ENCODE results near the gene GMDS. TPM values are rescaled to one million over a fixed set of nuclear protein-coding genes. Genes with fewer than 3 reads are reported as not detected.

The GMDS gene
- total and polyA plus RNA-seq, 2 experiments from 2014 or later: 30.1 to 36.5 TPM

DNA sequence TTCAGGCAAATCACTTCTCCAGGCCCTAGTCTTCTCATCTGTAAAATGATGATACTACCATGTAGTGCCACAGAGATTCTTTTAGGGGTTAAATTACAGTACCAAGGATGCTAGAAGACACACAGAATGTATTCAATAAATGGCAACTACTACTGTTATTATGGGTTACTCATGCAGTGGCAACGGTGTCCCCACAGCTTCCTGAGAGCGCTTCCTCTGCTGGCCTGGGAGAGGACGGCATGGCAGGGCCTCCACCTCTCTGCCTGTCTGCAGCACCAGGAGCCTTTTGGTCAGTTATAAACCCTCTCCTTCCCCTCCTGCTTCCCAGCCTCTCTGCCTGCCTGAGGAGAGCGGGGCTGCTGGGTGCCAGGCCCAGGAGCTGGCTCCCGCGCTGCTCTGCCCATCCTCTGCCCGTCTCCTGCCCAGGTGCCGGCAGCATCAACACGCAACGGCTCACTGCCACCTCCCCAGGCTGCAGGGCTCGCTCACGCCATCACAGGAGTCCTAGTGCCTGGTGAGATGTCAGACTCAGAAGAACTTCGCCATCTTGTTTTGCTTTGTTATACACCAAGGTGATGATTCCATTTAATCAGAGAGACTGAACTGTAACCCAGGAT lies 465.0 kb downstream of the GMDS start:
- TF ChIP-seq REST (IDR thresholded peaks at IDR 0.05; ENCODE audit: unreplicated experiment) (no peak), POLR2AphosphoS5 (IDR thresholded peaks at IDR 0.05; ENCODE audit: low read depth) (no peak), JUNB (IDR thresholded peaks at IDR 0.05; ENCODE audit: unreplicated experiment) (no peak), EZH2phosphoT487 (IDR thresholded peaks at IDR 0.05; ENCODE audit: unreplicated experiment) (no peak), ZNF462 (CRISPR knock-in tag; IDR thresholded peaks at IDR 0.05) (no peak), CREB1 (CRISPR knock-in tag; IDR thresholded peaks at IDR 0.05; ENCODE audit: low read depth) (no peak)
- Histone ChIP-seq H3K79me2 (replicated peaks; ENCODE audit: insufficient read depth) (no peaks in the 10 kb centered on the region), H3K4me2 (no peak overlapping the region), H3K27me3 (ENCODE audit: insufficient read depth) (no peaks in the 10 kb centered on the region), H2AFZ (no peak overlapping the region), H3K4me3 (no peak overlapping the region), H3K4me1 (ENCODE audit: insufficient read depth) (peaks cover under 1% of the 10 kb centered on the region; the same call in 1 of the 2 replicates), H3K9me2 (ENCODE audit: insufficient read depth) (no peaks in the 10 kb centered on the region), H3K36me3 (ENCODE audit: insufficient read depth) (no peaks in the 10 kb centered on the region), H4K20me1 (replicated peaks; ENCODE audit: insufficient read depth) (no peaks in the 10 kb centered on the region; the same call in 1 of the 2 replicates), H3F3A (replicated peaks; ENCODE audit: low read depth) (no peaks in the 10 kb centered on the region), H3K27ac (ENCODE audit: low read depth) (no peak overlapping the region)
- H3K27ac Mint-ChIP-seq: no peak overlapping the region
- ATAC-seq (no peak; the same call in 2 of the 3 replicates), DNase-seq (ENCODE audit: low spot score) (no peak)
- no peak overlapping the region for H3K4me3 Mint-ChIP-seq
- no peaks in the 10 kb centered on the region for H3K36me3 Mint-ChIP-seq (ENCODE audit: low read depth)
- peaks cover 6% of the 10 kb centered on the region for H3K4me1 Mint-ChIP-seq
- peaks cover 3% of the 10 kb centered on the region for H3K27me3 Mint-ChIP-seq (ENCODE audit: insufficient read depth, low read depth, poor library complexity)
- H3K9me3 Mint-ChIP-seq: no peaks in the 10 kb centered on the region
